GM23248 (cell line): ENCODE measurements around the gene BTBD19.

Experiments used
- EZH2 ChIP-seq: fragments of 200-600 bp; sonication (generic); IDR thresholded peaks from 2 replicates; pipeline ENCODE4 v1.6.1; 2018; ENCODE audit warnings: antibody characterized with exemption, mild to moderate bottlenecking; ENCODE audit not compliant: insufficient read depth, poor library complexity, severe bottlenecking
- EZH2phosphoT487 ChIP-seq: fragments of 200-600 bp; sonication (generic); IDR thresholded peaks from 2 replicates; pipeline ENCODE4 v1.6.1; 2018; ENCODE audit warnings: antibody characterized with exemption, moderate library complexity, mild to moderate bottlenecking, low read depth; ENCODE audit not compliant: insufficient read depth

- TF ChIP-seq EZH2 (no peak), EZH2phosphoT487 (no peak)
Observed at GRCh38 chr1:44851308-44851707, 43.0 kb downstream of the BTBD19 start.
